HepG2 (cell line): Measurements from ENCODE around the gene PDCD2L. TPM values are rescaled to one million over a fixed set of nuclear protein-coding genes. Genes with fewer than 3 reads are reported as not detected.

Experiments
- ATAC-seq: fragments of 200-7000 bp; cut with Tn5 transposase; 3 replicates; pipeline ENCODE4 v1.9.1; 2020; ENCODE audit warnings: mild to moderate bottlenecking, moderate library complexity
- BruUV-seq: library from RNA; stranded (reverse); fragments of 400-500 nt; replicated peaks from 2 replicates; lab custom pipeline; 2021; lab: Mats Ljungman, UMichigan
- CTCF ChIA-PET: fragments of 300-600 bp; formaldehyde crosslinking; extraction: SDS; loops from one replicate; lab custom pipeline; 2021; ENCODE audit warnings: low total read pairs, inconsistent platforms, low intra/inter-chr PET ratio; lab: Yijun Ruan, JAX
- POLR2A ChIA-PET: fragments of 350-600 bp; sonication (Branson Sonifier 250); formaldehyde crosslinking; loops from one replicate; lab custom pipeline; 2020; ENCODE audit warnings: antibody characterized with exemption, inconsistent platforms; lab: Yijun Ruan, JAX
- DNase-seq: peaks from one replicate; pipeline ENCODE4 v3.0.0-alpha.2; 2015; ENCODE audit warnings: low spot score
- FAIRE-seq: peaks from 3 replicates; lab custom pipeline; 2011; peaks lifted over from hg19 to GRCh38; lab: Jason Lieb, UNC
- H2AFZ ChIP-seq: one replicate; pipeline ENCODE4 v1.6.1; 2011; ENCODE audit warnings: low read length, inconsistent platforms
- H3K27ac ChIP-seq: fragments of 300-600 bp; 3 replicates; pipeline ENCODE4 v1.8.0; 2011; ENCODE audit warnings: mixed run types, mild to moderate bottlenecking, mixed read lengths, low read length, inconsistent platforms; ENCODE audit not compliant: insufficient read depth; ENCODE audit errors: extremely low read length
- H3K27me3 ChIP-seq, 2 experiments: fragments of 200-600 bp in 1 of 2; 2 replicates in 1 of 2; 3 replicates in 1 of 2; pipeline versions ENCODE4 v1.6.0 to v1.8.0; 2011; ENCODE audit warnings: low read length in 2 of 2, mild to moderate bottlenecking in 2 of 2, moderate library complexity in 2 of 2, inconsistent platforms in 1 of 2; ENCODE audit not compliant: insufficient read depth in 2 of 2, control insufficient read depth in 1 of 2
- H3K36me3 ChIP-seq, 2 experiments: fragments of 200-600 bp in 1 of 2; replicated peaks in 1 of 2; 2 replicates in 1 of 2; 3 replicates in 1 of 2; pipeline versions ENCODE4 v1.5.1 to v1.8.0; 2011; ENCODE audit warnings: low read length in 2 of 2, inconsistent platforms in 1 of 2; ENCODE audit not compliant: insufficient read depth in 2 of 2, control insufficient read depth in 1 of 2
- H3K4me1 ChIP-seq: 2 replicates; pipeline ENCODE4 v1.5.1; 2012; ENCODE audit warnings: low read length, inconsistent platforms; ENCODE audit not compliant: insufficient read depth
- H3K4me2 ChIP-seq: 2 replicates; pipeline ENCODE4 v1.6.0; 2011; ENCODE audit warnings: low read depth, low read length, inconsistent platforms
- H3K4me3 ChIP-seq, 3 experiments: fragments of 200-600 bp in 1 of 3; sonication (generic), shearing (Covaris generic) in 1 of 3; replicated peaks in 1 of 3; 2 replicates each; pipeline ENCODE4 v1.5.1; 2011 to 2016; ENCODE audit warnings: low read length in 3 of 3, inconsistent platforms in 2 of 3, low read depth in 2 of 3, mild to moderate bottlenecking in 2 of 3, control low read depth in 1 of 3, mixed read lengths in 1 of 3; ENCODE audit not compliant: insufficient read depth in 1 of 3
- H3K79me2 ChIP-seq: one replicate; pipeline ENCODE4 v1.6.1; 2011; ENCODE audit warnings: low read length, inconsistent platforms; ENCODE audit not compliant: insufficient read depth
- H3K9ac ChIP-seq: 2 replicates; pipeline ENCODE4 v1.6.0; 2011; ENCODE audit warnings: mild to moderate bottlenecking, low read depth, low read length, inconsistent platforms; ENCODE audit not compliant: insufficient read depth
- H3K9me3 ChIP-seq: 2 replicates; pipeline ENCODE4 v1.5.1; 2012; ENCODE audit warnings: mild to moderate bottlenecking, low read length
- H4K20me1 ChIP-seq: 2 replicates; pipeline ENCODE4 v1.6.0; 2011; ENCODE audit warnings: inconsistent platforms, mild to moderate bottlenecking, low read length, moderate library complexity; ENCODE audit not compliant: insufficient read depth
- HNF4A ChIP-seq: sonication (generic); formaldehyde crosslinking; IDR thresholded peaks from 2 replicates; pipeline ENCODE4 v1.4.0; 2020; ENCODE audit warnings: missing genetic modification reagents
- MLX ChIP-seq: IDR thresholded peaks from 2 replicates; pipeline ENCODE4 v1.6.1; 2016
- NCOA2 ChIP-seq: sonication (generic); formaldehyde crosslinking; IDR thresholded peaks from 2 replicates; pipeline ENCODE4 v1.8.0; 2022; ENCODE audit warnings: inconsistent platforms
- NRL ChIP-seq: sonication (generic); formaldehyde crosslinking; IDR thresholded peaks from 2 replicates; pipeline ENCODE4 v1.5.0; 2020; ENCODE audit warnings: missing genetic modification reagents, mild to moderate bottlenecking, moderate library complexity, borderline replicate concordance
- ZNF460 ChIP-seq: sonication (generic); formaldehyde crosslinking; IDR thresholded peaks from 2 replicates; pipeline ENCODE4 v1.5.1; 2020; ENCODE audit warnings: missing genetic modification reagents, mild to moderate bottlenecking, borderline replicate concordance
- ZNF678 ChIP-seq: sonication (generic); formaldehyde crosslinking; IDR thresholded peaks from 2 replicates; pipeline ENCODE4 v1.4.0; 2020; ENCODE audit warnings: mild to moderate bottlenecking, missing genetic modification reagents
- WGBS: methylation state at CpG from one replicate; pipeline ENCODE4 v1.1.6; 2017; ENCODE audit warnings: low lambda C conversion rate; 5-methylcytosine and 5-hydroxymethylcytosine counted together
- in situ Hi-C: cut with HindIII; loops from 2 replicates; pipeline ENCODE4 v1.10.0; 2017; ENCODE audit warnings: low pct_unique_long_range_greater_than_20kb; ENCODE audit not compliant: extremely low pct_ligation_motif_present
- intact Hi-C: fragments of 100-400 bp; cut with micrococcal nuclease; formaldehyde crosslinking; loops from one replicate; pipeline ENCODE4 v1.10.0; 2022; ENCODE audit not compliant: unreplicated experiment
- polyA plus RNA-seq, 8 experiments: library from polyadenylated mRNA; depleted of rRNA in 3 of 8; stranded (reverse) in 7 of 8; unstranded in 1 of 8; fragments of >200 nt; fragmentation: Illumina TruSeq in 4 of 8; extraction: Trizol in 4 of 8; gene quantifications; 2 replicates each; pipeline versions ENCODE4 v1.2.1 to v1.2.3, GENCODE V29; 2011 to 2016; ENCODE audit warnings: low read depth in 4 of 8, missing spikeins in 1 of 8, mixed read lengths in 1 of 8; ENCODE audit not compliant: insufficient read depth in 1 of 8
- total RNA-seq, 5 experiments: library from RNA; depleted of rRNA; stranded (reverse); fragments of >200 nt; fragmentation: Illumina TruSeq; extraction: Trizol; gene quantifications; 2 replicates each; pipeline ENCODE4 v1.2.3, GENCODE V29; 2016; ENCODE audit warnings: low read depth in 1 of 5
- TF ChIP-seq, protein P1 (sequence below): sonication (generic); formaldehyde crosslinking; IDR thresholded peaks from 2 replicates; pipeline ENCODE4 v1.5.1; 2020; ENCODE audit warnings: missing genetic modification reagents, mild to moderate bottlenecking, borderline replicate concordance

The PDCD2L gene
- total and polyA plus RNA-seq, 2 of the 13 experiments (the other 11 are each of a cell fraction or from before 2014, with no cell fraction given), result 29.3 to 35.2 TPM

GRCh38 chr19:34393629-34394028 lies 10.6 kb upstream of the PDCD2L start:
- in situ Hi-C loops (no loop called here), intact Hi-C loops (no loop called here)
- no peak overlapping the region for H3K4me3 ChIP-seq
- no peak overlapping the region for H3K4me2 ChIP-seq
- ChIA-PET CTCF (no interaction called here), POLR2A (no interaction called here)
- no peak for ATAC-seq
- 98% methylated on average over 14 of the region's 14 CpGs for WGBS
- no peak overlapping the region for H3K27ac ChIP-seq
- 0 out of 2 replicates have a peak, but pooled peaks cover 11% of the 10 kb centered on the region for H4K20me1 ChIP-seq
- H3K9ac ChIP-seq, result no peak overlapping the region
- no peaks in the 10 kb centered on the region for H3K27me3 ChIP-seq
- no peaks in the 10 kb centered on the region for H3K4me1 ChIP-seq
- DNase-seq, result no peak
- no peaks in the 10 kb centered on the region for H3K9me3 ChIP-seq
- H2AFZ ChIP-seq, result no peak overlapping the region
- FAIRE-seq, result no peak
- TF ChIP-seq MLX (CRISPR knock-in tag) (no peak), ZNF460 (CRISPR knock-in tag) (no peak), HNF4A (CRISPR knock-in tag) (no peak), NRL (CRISPR knock-in tag) (no peak), ZNF678 (CRISPR knock-in tag) (no peak), NCOA2 (CRISPR knock-in tag) (no peak)
- TF ChIP-seq, protein P1, sequence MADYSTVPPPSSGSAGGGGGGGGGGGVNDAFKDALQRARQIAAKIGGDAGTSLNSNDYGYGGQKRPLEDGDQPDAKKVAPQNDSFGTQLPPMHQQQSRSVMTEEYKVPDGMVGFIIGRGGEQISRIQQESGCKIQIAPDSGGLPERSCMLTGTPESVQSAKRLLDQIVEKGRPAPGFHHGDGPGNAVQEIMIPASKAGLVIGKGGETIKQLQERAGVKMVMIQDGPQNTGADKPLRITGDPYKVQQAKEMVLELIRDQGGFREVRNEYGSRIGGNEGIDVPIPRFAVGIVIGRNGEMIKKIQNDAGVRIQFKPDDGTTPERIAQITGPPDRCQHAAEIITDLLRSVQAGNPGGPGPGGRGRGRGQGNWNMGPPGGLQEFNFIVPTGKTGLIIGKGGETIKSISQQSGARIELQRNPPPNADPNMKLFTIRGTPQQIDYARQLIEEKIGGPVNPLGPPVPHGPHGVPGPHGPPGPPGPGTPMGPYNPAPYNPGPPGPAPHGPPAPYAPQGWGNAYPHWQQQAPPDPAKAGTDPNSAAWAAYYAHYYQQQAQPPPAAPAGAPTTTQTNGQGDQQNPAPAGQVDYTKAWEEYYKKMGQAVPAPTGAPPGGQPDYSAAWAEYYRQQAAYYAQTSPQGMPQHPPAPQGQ, result no peak
- no TSS peak for BruUV-seq
- H3K79me2 ChIP-seq, result peaks cover 3% of the 10 kb centered on the region
- H3K36me3 ChIP-seq, result peaks cover 59 to 91% of the 10 kb centered on the region in 2 experiments
